ENCODE results near the gene P4HTM.

DNA sequence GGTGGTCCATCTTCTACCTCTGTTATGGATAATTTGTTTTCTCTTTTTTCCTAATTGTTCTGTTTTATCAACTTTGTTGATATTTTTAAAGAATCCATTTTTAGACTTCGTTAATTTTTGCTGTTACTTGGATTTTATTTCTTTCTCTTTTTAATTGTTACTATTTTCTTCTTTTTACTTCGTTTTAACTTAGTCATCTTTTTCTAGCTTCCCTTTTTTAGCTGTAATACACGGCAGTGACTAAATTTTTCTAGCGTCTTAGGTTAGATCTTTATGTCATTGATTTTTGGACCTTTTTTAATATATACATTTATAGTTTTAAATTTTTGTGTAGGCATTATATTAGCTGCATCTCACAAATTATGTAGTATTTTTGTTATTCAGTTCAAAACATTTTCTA lies 38.3 kb upstream of the P4HTM start:
- TF ChIP-seq, protein P1, sequence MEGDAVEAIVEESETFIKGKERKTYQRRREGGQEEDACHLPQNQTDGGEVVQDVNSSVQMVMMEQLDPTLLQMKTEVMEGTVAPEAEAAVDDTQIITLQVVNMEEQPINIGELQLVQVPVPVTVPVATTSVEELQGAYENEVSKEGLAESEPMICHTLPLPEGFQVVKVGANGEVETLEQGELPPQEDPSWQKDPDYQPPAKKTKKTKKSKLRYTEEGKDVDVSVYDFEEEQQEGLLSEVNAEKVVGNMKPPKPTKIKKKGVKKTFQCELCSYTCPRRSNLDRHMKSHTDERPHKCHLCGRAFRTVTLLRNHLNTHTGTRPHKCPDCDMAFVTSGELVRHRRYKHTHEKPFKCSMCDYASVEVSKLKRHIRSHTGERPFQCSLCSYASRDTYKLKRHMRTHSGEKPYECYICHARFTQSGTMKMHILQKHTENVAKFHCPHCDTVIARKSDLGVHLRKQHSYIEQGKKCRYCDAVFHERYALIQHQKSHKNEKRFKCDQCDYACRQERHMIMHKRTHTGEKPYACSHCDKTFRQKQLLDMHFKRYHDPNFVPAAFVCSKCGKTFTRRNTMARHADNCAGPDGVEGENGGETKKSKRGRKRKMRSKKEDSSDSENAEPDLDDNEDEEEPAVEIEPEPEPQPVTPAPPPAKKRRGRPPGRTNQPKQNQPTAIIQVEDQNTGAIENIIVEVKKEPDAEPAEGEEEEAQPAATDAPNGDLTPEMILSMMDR (IDR thresholded peaks at IDR 0.05) = no peak
- TF ChIP-seq POLR2A (IDR thresholded peaks at IDR 0.05) (no peak), EP300 (IDR thresholded peaks at IDR 0.05) (no peak)
